Activated naive CD4-positive, alpha-beta T cell treated with anti-CD3 and anti-CD28 coated beads, Interleukin-2, amount 50 U/mL, for 16 hours (primary cell): ENCODE data around the gene CAP2.

ENCODE experiments used
- DNase-seq: peaks from one replicate; pipeline ENCODE4 v3.0.0-alpha.2; 2020

The CAP2 gene

GRCh38 chr6:17588011-17588410, 194.6 kb downstream of the CAP2 start:
- DNase-seq = no peak

GRCh38 chr6:17589406-17590096, 196.2 kb downstream of the CAP2 start:
- no peak for DNase-seq

GRCh38 chr6:17591287-17591686, 197.9 kb downstream of the CAP2 start:
- no peak for DNase-seq

- no peak for DNase-seq
These were observed 199.9 kb downstream of the CAP2 start for GRCh38 chr6:17593246-17593645.

GRCh38 chr6:17596085-17596484, 202.7 kb downstream of the CAP2 start:
- DNase-seq = no peak

GRCh38 chr6:17599877-17600526, 206.6 kb downstream of the CAP2 start, which contains the start of gene FAM8A1:
Gene FAM8A1, plus strand, starts transcription at chr6:17600302. Its CDS starts 108 bp downstream, at chr6:17600410.
- peak; percentile 96 for DNase-seq

- DNase-seq = peak; percentile 45
These were observed 207.4 kb downstream of the CAP2 start for GRCh38 chr6:17600527-17601385.

GRCh38 chr6:17601386-17601703, 207.9 kb downstream of the CAP2 start:
- no peak for DNase-seq

- no peak for DNase-seq
These were observed 209.5 kb downstream of the CAP2 start for GRCh38 chr6:17602888-17603287.

GRCh38 chr6:17606606-17607005, 213.2 kb downstream of the CAP2 start:
- no peak for DNase-seq
